ENCODE results near the gene DLL1.

DNA sequence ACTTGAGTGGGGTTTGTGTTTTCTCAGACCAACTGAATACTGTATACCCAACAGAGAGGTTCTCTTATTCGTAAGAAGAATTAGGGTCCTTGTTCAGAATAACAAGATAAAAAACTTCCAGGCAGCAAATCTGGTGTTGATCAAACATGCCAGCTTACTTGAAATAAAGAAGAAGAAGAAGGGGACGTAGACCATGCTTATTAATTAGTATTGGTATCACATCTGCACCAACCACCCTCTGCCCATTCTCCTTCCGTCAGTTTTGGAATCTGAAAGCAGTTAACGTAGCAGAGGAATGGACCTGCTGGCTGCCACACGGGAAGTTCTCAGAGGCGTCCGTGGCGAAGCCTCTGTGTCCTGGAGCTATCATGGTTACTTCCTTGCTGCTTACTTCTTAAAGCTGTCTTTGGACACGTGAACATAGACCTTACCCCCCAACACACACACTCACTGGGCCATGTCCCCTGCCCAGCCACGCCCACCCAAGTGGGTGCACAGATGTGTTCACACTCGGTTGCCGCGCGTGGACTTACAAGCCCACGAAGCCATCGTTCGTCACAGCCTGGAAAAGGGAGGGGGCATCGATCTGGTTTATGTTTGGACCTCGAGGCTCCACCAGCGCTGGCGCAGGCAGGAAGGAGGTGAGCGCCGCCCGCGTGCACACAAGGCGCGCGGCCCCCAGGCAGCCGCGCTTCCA lies 4.1 kb upstream of the DLL1 start:
- TF ChIP-seq, protein P1, sequence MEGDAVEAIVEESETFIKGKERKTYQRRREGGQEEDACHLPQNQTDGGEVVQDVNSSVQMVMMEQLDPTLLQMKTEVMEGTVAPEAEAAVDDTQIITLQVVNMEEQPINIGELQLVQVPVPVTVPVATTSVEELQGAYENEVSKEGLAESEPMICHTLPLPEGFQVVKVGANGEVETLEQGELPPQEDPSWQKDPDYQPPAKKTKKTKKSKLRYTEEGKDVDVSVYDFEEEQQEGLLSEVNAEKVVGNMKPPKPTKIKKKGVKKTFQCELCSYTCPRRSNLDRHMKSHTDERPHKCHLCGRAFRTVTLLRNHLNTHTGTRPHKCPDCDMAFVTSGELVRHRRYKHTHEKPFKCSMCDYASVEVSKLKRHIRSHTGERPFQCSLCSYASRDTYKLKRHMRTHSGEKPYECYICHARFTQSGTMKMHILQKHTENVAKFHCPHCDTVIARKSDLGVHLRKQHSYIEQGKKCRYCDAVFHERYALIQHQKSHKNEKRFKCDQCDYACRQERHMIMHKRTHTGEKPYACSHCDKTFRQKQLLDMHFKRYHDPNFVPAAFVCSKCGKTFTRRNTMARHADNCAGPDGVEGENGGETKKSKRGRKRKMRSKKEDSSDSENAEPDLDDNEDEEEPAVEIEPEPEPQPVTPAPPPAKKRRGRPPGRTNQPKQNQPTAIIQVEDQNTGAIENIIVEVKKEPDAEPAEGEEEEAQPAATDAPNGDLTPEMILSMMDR (IDR thresholded peaks at IDR 0.05): no peak
- no peak for TF ChIP-seq EP300 (IDR thresholded peaks at IDR 0.05)
- TF ChIP-seq POLR2A (IDR thresholded peaks at IDR 0.05): no peak

All from sigmoid colon (tissue), 4 donors.